CD4-positive, alpha-beta T cell (primary cell): ENCODE measurements around the gene PRKN. TPM values are rescaled to one million over a fixed set of nuclear protein-coding genes. Genes with fewer than 3 reads are reported as not detected.

Experiments used
- ATAC-seq: fragments of 200-7000 bp; cut with Tn5 transposase; one replicate; pipeline ENCODE4 v1.10.0; 2022; ENCODE audit warnings: mild to moderate bottlenecking; ENCODE audit not compliant: poor library complexity
- CTCF ChIA-PET: fragments of 350-600 bp; sonication (Branson Sonifier 250); formaldehyde crosslinking; loops from one replicate; lab custom pipeline; 2021; ENCODE audit warnings: antibody characterized with exemption, inconsistent platforms; lab: Charles Lee
- POLR2A ChIA-PET: fragments of 350-600 bp; sonication (Branson Sonifier 250); formaldehyde crosslinking; loops from one replicate; lab custom pipeline; 2021; ENCODE audit warnings: antibody characterized with exemption, inconsistent platforms; lab: Charles Lee
- DNase-seq, 14 experiments: peaks; one replicate each; pipeline ENCODE4 v3.0.0-alpha.2; 2013 to 2020; ENCODE audit warnings: mixed read lengths in 2 of 14
- H3K27ac ChIP-seq, 2 donors: one replicate each; pipeline versions ENCODE4 v1.5.1 to v1.7.0; 2013; ENCODE audit warnings: low read length in 2 of 2, low read depth in 1 of 2, mild to moderate bottlenecking in 1 of 2
- H3K27me3 ChIP-seq, 2 experiments: 1 replicate in 1 of 2; 2 replicates in 1 of 2; pipeline versions ENCODE4 v1.6.1 to v1.7.0; 2013; ENCODE audit warnings: low read length in 2 of 2, control low read depth in 1 of 2, mild to moderate bottlenecking in 1 of 2, moderate library complexity in 1 of 2; ENCODE audit not compliant: insufficient read depth in 2 of 2, control insufficient read depth in 1 of 2
- H3K36me3 ChIP-seq: one replicate; pipeline ENCODE4 v1.6.1; 2013; ENCODE audit warnings: low read length, control low read depth; ENCODE audit not compliant: insufficient read depth
- H3K4me1 ChIP-seq: one replicate; pipeline ENCODE4 v1.6.1; 2013; ENCODE audit warnings: low read length, control low read depth; ENCODE audit not compliant: insufficient read depth
- H3K4me3 ChIP-seq: one replicate; pipeline ENCODE4 v1.5.1; 2013; ENCODE audit warnings: mild to moderate bottlenecking, low read length, moderate library complexity
- H3K9me3 ChIP-seq, 2 experiments: 1 replicate in 1 of 2; 2 replicates in 1 of 2; pipeline versions ENCODE4 v1.6.1 to v1.7.0; 2013; ENCODE audit warnings: low read length in 2 of 2, mild to moderate bottlenecking in 2 of 2, control low read depth in 1 of 2, moderate library complexity in 1 of 2; ENCODE audit not compliant: control insufficient read depth in 1 of 2, insufficient read depth in 1 of 2
- H3K27ac Mint-ChIP-seq: one replicate; pipeline ENCODE4 v1.8.0; 2020; ENCODE audit warnings: mixed read lengths
- H3K27me3 Mint-ChIP-seq: one replicate; pipeline ENCODE4 v1.8.0; 2021; ENCODE audit warnings: mixed read lengths
- H3K36me3 Mint-ChIP-seq: one replicate; pipeline ENCODE4 v1.8.0; 2021; ENCODE audit warnings: low read depth, mixed read lengths
- H3K4me1 Mint-ChIP-seq: one replicate; pipeline ENCODE4 v1.8.0; 2021; ENCODE audit warnings: low read depth, mixed read lengths
- H3K4me3 Mint-ChIP-seq: one replicate; pipeline ENCODE4 v1.8.0; 2020; ENCODE audit warnings: mild to moderate bottlenecking, mixed read lengths
- H3K9me3 Mint-ChIP-seq: one replicate; pipeline ENCODE4 v1.8.0; 2020; ENCODE audit warnings: mixed read lengths
- CTCF ChIP-seq: fragments of 200-600 bp; IDR thresholded peaks from one replicate; pipeline ENCODE4 v1.8.0; 2022; ENCODE audit warnings: antibody characterized with exemption, mild to moderate bottlenecking
- intact Hi-C, 2 experiments: fragments of 100-400 bp; cut with DNase I in 1 of 2; cut with micrococcal nuclease in 1 of 2; formaldehyde crosslinking; loops; one replicate each; pipeline versions ENCODE4 v1.15.1 to v1.9.0; 2023 to 2025; cut with DNase I, micrococcal nuclease
- total RNA-seq, 174 experiments: library from RNA in 2 of 174; stranded (reverse) in 2 of 174; gene quantifications; one replicate each; pipeline ENCODE4 v1.2.3 and lab custom pipeline; 2021 to 2026

The PRKN gene
- total RNA-seq, 2 experiments from 2014 or later = 5.2 to 5.4 TPM

- H3K9me3 Mint-ChIP-seq = no peaks in the 10 kb centered on the region
- no peaks in the 10 kb centered on the region for H3K27me3 Mint-ChIP-seq
- ATAC-seq (no peak), DNase-seq (no peak)
- no peaks in the 10 kb centered on the region for H3K27me3 ChIP-seq
- POLR2A ChIA-PET = no interaction called here
- H3K27ac Mint-ChIP-seq = no peak overlapping the region
- CTCF ChIA-PET = interaction anchor here (0.6 kb wide), 1 partner anchor 1762 kb away, joined by 3 read pairs; no protein-coding TSS in a partner anchor
- H3K4me3 ChIP-seq = no peak overlapping the region
- no peaks in the 10 kb centered on the region for H3K4me1 Mint-ChIP-seq
- no peaks in the 10 kb centered on the region for H3K4me1 ChIP-seq
- intact Hi-C loops = no loop called here
- no peaks in the 10 kb centered on the region for H3K9me3 ChIP-seq
- no peak for TF ChIP-seq CTCF
- no peaks in the 10 kb centered on the region for H3K36me3 ChIP-seq
- H3K27ac ChIP-seq = no peak overlapping the region
- H3K36me3 Mint-ChIP-seq = no peaks in the 10 kb centered on the region
- H3K4me3 Mint-ChIP-seq = no peak overlapping the region
Measured at GRCh38 chr6:162671580-162672165, 55.9 kb downstream of the PRKN start.

- Mint-ChIP-seq H3K36me3 (no peaks in the 10 kb centered on the region), H3K4me1 (no peaks in the 10 kb centered on the region), H3K27ac (no peak overlapping the region), H3K4me3 (no peak overlapping the region), H3K9me3 (no peaks in the 10 kb centered on the region), H3K27me3 (no peaks in the 10 kb centered on the region)
- DNase-seq = no peak
- Histone ChIP-seq H3K4me3 (no peak overlapping the region), H3K27me3 (no peaks in the 10 kb centered on the region), H3K27ac (no peak overlapping the region), H3K4me1 (no peaks in the 10 kb centered on the region), H3K9me3 (no peaks in the 10 kb centered on the region), H3K36me3 (no peaks in the 10 kb centered on the region)
- ATAC-seq = no peak
- POLR2A ChIA-PET = no interaction called here
- CTCF ChIA-PET = no interaction called here
- intact Hi-C loops = no loop called here
- no peak for TF ChIP-seq CTCF
Measured at GRCh38 chr6:162670345-162670744, 57.2 kb downstream of the PRKN start.

- Histone ChIP-seq H3K4me3 (no peak overlapping the region), H3K4me1 (no peaks in the 10 kb centered on the region), H3K27me3 (no peaks in the 10 kb centered on the region), H3K9me3 (no peaks in the 10 kb centered on the region), H3K36me3 (no peaks in the 10 kb centered on the region), H3K27ac (no peak overlapping the region)
- TF ChIP-seq CTCF = no peak
- intact Hi-C loops = no loop called here
- Mint-ChIP-seq H3K9me3 (peaks cover 3% of the 10 kb centered on the region), H3K27me3 (no peaks in the 10 kb centered on the region), H3K4me3 (no peak overlapping the region), H3K27ac (no peak overlapping the region), H3K4me1 (no peaks in the 10 kb centered on the region), H3K36me3 (peaks cover 21% of the 10 kb centered on the region)
- ATAC-seq = no peak
- ChIA-PET POLR2A (no interaction called here), CTCF (no interaction called here)
- DNase-seq = no peak
Measured at GRCh38 chr6:162666246-162666645, 61.3 kb downstream of the PRKN start.
